ENCODE results near the gene RAPSN.

RAPSN gene

DNA sequence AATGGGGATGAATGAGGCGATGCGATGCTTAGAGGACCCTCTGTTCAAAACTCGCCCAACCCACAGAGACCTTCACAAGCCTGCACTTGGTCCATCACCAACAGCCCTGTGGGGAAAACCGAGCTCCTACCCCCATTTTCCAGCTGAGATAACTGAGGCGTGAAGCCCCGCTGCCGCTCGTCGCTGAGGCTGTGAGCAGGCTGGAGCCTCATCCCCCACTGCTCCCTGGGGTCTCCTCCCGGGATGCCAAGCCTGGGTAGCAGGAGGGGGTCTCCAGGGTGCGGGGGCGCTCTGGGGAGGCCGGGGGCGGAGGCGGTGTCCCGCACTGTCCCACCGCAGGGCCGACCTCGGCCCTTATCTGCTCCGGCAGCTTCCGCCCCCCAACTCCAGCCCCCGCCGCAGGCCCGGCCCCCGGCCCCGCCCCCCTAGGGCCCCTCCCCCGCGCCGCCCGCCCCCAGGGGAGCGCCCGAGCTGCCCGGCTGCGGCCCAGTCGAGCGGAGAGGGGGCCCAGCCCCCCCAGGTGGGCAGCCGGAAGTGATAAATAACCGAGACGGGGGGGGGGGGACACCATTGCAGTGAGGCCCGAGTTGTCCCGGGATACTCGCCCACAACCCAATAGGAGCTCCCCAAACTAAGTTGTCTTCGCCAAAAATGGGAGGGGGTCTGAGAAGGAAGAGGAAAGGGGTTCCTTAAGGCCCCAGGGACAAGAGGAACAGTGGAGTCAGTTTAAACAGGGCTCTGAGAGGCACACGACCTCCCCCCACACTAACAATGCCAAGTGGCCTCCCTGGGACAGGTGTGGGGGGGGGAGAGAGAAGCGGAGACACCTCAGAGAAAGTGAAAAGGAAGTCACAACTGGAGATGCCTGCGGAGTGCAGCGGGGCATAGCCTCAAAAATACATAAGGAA is 48.8 kb downstream of the RAPSN start:
- no peak for DNase-seq (ENCODE audit: extremely low read depth, low read depth)
- TF ChIP-seq CTCF (IDR thresholded peaks at IDR 0.05; ENCODE audit: low read depth, low read length) = no peak

- no peak for DNase-seq (ENCODE audit: extremely low read depth, low read depth)
- TF ChIP-seq CTCF (IDR thresholded peaks at IDR 0.05; ENCODE audit: low read depth, low read length) = no peak
These were observed 50.4 kb downstream of the RAPSN start for GRCh38 chr11:47398551-47398950.

- DNase-seq (ENCODE audit: extremely low read depth, low read depth) = no peak
- TF ChIP-seq CTCF (IDR thresholded peaks at IDR 0.05; ENCODE audit: low read depth, low read length) = no peak
These were observed 50.9 kb downstream of the RAPSN start for GRCh38 chr11:47398011-47398410.

DNA sequence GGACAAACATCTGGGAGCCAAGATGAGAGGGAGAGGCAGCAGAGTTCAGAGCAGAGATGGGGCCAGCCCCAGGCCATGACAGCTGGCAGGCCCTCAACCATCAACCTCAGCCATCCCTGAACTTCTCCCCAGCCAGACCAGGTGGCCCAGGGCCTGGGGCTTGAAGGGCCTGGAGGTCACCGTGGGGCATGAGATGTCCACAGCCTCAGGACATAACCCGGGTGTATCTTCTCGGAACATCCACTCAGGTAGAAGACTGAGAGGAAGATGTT is 53.0 kb downstream of the RAPSN start:
- no peak for DNase-seq (ENCODE audit: extremely low read depth, low read depth)
- no peak for TF ChIP-seq CTCF (IDR thresholded peaks at IDR 0.05; ENCODE audit: low read depth, low read length)

- TF ChIP-seq CTCF (IDR thresholded peaks at IDR 0.05; ENCODE audit: low read depth, low read length) = no peak
- DNase-seq (ENCODE audit: extremely low read depth, low read depth) = no peak
These were observed 53.5 kb downstream of the RAPSN start for GRCh38 chr11:47395223-47396048.

DNA sequence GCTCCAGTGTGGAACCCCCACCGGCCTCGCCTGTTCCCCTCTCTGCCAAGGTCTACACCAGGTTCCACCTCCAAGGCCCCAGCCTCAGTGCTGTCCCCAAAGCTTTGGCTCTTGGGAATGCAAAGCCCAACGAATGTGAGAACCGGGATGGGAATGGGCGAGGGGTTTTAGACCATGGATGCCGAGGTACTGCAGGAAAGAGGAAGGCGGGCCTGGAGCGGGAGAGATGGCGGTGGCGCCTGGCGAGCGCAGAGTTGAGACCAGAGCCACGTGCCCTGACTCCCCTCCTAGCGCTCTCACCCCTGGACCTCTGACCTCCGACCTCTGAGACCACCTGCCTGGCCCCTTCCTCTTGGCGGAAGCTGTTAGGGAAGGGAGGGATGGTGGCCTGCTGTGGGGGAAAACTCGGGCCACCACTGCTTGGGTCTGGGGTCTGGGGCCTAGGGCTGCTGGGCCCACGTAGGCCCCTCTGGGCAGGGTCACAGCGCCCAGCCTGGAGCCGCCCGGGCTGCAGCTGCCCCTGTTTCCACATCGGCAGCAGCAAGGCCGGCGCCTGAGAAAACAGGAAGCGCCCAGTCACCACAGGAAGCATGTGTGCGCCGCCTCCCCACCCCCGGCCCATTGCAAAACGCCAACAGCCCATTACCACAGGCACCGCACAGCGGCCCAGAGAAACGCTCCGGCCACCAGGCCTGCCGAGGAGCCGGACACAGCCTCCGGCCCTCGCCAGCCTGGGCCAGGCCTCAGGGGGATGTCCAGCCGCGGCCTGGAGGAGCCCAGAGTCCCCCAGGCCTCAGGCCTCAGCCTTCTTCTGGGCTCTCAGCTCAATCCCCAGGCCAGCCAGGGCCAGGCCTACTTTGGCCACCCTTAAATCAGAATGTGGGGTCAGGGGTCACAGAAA is 54.4 kb downstream of the RAPSN start:
- no peak for DNase-seq (ENCODE audit: extremely low read depth, low read depth)
- TF ChIP-seq CTCF (IDR thresholded peaks at IDR 0.05; ENCODE audit: low read depth, low read length) = no peak
